Stimulated activated CD8-positive, alpha-beta memory T cell treated with anti-CD3 and anti-CD28 coated beads, Interleukin-15, amount 100 ng/mL, for 1 hour (primary cell): ENCODE data around the gene NRF1.

Experiments used
- DNase-seq: peaks from one replicate; pipeline ENCODE4 v3.0.0-alpha.2; 2020; ENCODE audit warnings: low read depth

The NRF1 gene

GRCh38 chr7:129804111-129804889 lies 192.8 kb downstream of the NRF1 start:
- no peak for DNase-seq

DNA sequence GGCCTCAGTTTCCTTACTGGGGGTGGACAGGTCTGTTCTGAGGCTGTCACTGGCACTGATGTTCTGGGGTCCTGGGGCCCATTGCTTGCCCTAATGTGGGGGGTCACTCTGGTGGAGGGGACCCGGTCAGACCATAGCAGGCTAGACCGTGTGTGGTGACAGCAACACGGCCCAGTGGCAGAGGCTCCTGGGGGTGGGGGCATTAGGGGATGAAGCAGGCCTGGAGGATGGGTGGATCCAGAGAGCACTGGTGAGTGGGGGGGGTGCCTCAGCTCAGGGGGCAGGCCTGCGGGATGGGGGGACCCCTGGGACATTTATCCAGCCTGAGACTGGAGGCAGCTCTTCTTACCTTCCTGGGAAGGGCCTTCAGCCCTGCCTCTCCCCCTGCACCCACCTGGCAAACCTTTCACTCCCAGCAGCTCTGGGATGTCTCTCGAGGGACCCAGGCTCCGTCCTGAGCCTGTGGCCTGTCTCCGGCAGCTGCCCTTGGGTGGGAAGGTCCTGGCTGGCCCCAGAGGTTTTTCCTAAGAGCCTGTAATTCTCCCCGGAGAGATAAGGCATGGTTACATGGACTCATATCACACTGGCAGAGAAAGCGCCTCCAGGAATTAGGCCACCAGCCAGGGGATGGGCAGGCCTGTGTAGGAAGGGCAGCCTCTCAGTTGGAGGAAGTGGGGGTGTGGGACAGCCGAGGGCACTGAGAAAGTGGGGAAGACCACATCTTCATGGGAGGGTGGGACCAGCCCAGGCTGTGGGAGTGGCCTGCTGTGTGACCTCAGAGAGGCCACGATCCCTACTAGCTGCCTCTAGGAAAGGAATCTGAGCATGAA lies 193.6 kb downstream of the NRF1 start:
- DNase-seq: no peak
